Measurements from ENCODE around the gene PTPRB. TPM values are rescaled to one million over a fixed set of nuclear protein-coding genes. Genes with fewer than 3 reads are reported as not detected.

Gene PTPRB
- total RNA-seq: 135 and 169 TPM in 2 replicates

GRCh38 chr12:70637303-70638085, at the start of gene PTPRB:
Gene PTPRB (minus strand): TSS chr12:70637429. CDS start chr12:70637395, 34 bp downstream.
- peak; percentile 87 for DNase-seq

- no peak for DNase-seq
Measured at GRCh38 chr12:70686907-70687306, 49.7 kb upstream of the PTPRB start.

GRCh38 chr12:70686299-70686698, 49.1 kb upstream of the PTPRB start:
- no peak for DNase-seq

GRCh38 chr12:70683976-70684375, 46.7 kb upstream of the PTPRB start:
- DNase-seq: no peak

GRCh38 chr12:70671698-70672097, 34.5 kb upstream of the PTPRB start:
- DNase-seq: no peak

- peak; percentile 52 for DNase-seq
Measured at GRCh38 chr12:70670948-70671347, 33.7 kb upstream of the PTPRB start.

GRCh38 chr12:70667253-70667652, 30.0 kb upstream of the PTPRB start:
- no peak for DNase-seq

GRCh38 chr12:70666364-70666763, 29.1 kb upstream of the PTPRB start:
- no peak for DNase-seq

GRCh38 chr12:70664465-70664881, 27.2 kb upstream of the PTPRB start:
- DNase-seq: peak; percentile 64

- DNase-seq: no peak
Measured at GRCh38 chr12:70663838-70664237, 26.6 kb upstream of the PTPRB start.

GRCh38 chr12:70661466-70662161, 24.4 kb upstream of the PTPRB start:
- peak; percentile 83 for DNase-seq

GRCh38 chr12:70660620-70661219, 23.5 kb upstream of the PTPRB start:
- peak; percentile 67 for DNase-seq

GRCh38 chr12:70660002-70660604, 22.9 kb upstream of the PTPRB start:
- no peak for DNase-seq

- no peak for DNase-seq
Measured at GRCh38 chr12:70659077-70659606, 21.9 kb upstream of the PTPRB start.

- DNase-seq: no peak
Measured at GRCh38 chr12:70657616-70658286, 20.5 kb upstream of the PTPRB start.

- DNase-seq: peak; percentile 23
Measured at GRCh38 chr12:70652451-70652850, 15.2 kb upstream of the PTPRB start.

- peak; percentile 77 for DNase-seq
Measured at GRCh38 chr12:70648831-70649230, 11.6 kb upstream of the PTPRB start.

GRCh38 chr12:70648191-70648590, 11.0 kb upstream of the PTPRB start:
- DNase-seq: peak; percentile 44

GRCh38 chr12:70646850-70647249, 9.6 kb upstream of the PTPRB start:
- DNase-seq: no peak

GRCh38 chr12:70645494-70646317, 8.5 kb upstream of the PTPRB start:
- DNase-seq: peak; percentile 97

GRCh38 chr12:70644861-70645260, 7.6 kb upstream of the PTPRB start:
- no peak for DNase-seq
